HG03439 (cell line): ENCODE measurements around the gene CNOT2.
A peak's percentile ranks its signal among the peaks of the same experiment; 100 is the strongest.
"Not testable (repeated sequence)": the region's sequence is repeated elsewhere in the genome, so short reads cannot be mapped to it uniquely, and the experiment has no call there.

Experiments
- ATAC-seq: cut with Tn5 transposase; IDR thresholded peaks from one replicate; pipeline ENCODE4 v1.9.1; 2021; ENCODE audit warnings: mild to moderate bottlenecking, moderate library complexity; ENCODE audit not compliant: unreplicated experiment

CNOT2 gene

GRCh38 chr12:70304684-70305555, 61.7 kb downstream of the CNOT2 start:
- ATAC-seq: not testable (repeated sequence)

- ATAC-seq: no peak
Observed at GRCh38 chr12:70305794-70306193, 62.6 kb downstream of the CNOT2 start.

- no peak for ATAC-seq
Observed at GRCh38 chr12:70306676-70307075, 63.4 kb downstream of the CNOT2 start.

GRCh38 chr12:70307868-70308267, 64.6 kb downstream of the CNOT2 start:
- no peak for ATAC-seq

DNA sequence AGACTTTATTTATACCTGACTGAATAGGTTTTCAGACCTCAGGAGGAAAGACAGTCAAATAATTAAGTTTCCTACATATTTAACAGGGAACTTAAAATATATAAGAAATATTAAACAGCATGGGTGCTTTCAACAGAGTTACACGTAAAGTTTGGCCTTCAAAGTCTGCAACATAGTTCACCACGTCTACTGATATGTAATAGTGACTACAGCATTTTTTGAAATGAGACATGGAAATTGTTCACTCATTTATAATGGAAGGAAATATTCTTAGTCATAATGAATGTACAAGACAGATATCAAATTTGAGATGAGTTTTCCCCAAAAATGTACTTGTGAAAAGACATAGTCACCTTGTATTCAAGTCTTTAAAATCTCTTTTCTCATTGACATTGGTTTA, 66.1 kb downstream of the CNOT2 start:
- ATAC-seq: no peak

GRCh38 chr12:70314145-70314544, 70.9 kb downstream of the CNOT2 start:
- ATAC-seq: no peak

- ATAC-seq: peak; percentile 97
Observed at GRCh38 chr12:70317781-70318180, 74.5 kb downstream of the CNOT2 start.

GRCh38 chr12:70319605-70320004, 76.4 kb downstream of the CNOT2 start:
- no peak for ATAC-seq

- no peak for ATAC-seq
Observed at GRCh38 chr12:70321191-70321590, 78.0 kb downstream of the CNOT2 start.

DNA sequence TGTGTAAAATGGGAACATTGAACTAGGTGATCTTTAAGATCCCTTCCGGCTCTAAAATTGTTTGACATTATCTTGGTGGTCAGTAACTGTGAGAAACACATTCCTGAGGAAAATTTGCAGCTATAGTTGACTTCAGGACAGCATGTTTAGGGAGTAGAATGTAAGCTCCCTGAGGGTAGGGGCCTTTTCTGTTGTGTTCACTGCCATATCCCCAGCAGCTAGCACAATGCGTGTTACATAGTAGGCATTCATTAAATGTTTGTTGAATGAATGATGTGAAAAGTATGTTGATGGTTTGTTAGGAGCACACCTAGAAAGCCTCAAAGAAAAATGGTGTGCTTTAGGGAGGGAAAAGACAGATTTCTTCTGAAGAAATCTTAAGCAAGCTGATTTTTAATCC, 84.3 kb downstream of the CNOT2 start:
- no peak for ATAC-seq

DNA sequence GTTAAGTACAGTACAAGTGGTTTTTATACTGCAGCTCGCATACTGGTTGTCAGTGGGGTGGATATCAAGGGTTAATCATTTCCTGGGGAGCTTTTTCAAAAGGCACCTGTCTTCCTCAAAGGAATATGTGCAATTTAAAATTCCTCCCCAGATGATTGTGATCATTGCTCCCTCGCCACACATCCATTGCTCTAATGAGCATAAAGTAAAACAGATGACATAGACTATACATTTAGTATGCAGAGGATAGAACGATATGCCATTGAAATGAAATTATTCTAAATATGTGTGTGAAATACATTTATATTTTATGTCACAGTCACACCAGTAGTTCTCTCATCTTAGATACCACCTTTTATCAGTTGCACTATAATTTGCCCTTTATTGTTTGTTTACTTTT, 86.5 kb downstream of the CNOT2 start:
- no peak for ATAC-seq

GRCh38 chr12:70330158-70330557, 86.9 kb downstream of the CNOT2 start:
- no peak for ATAC-seq

- no peak for ATAC-seq
Observed at GRCh38 chr12:70332236-70332635, 89.0 kb downstream of the CNOT2 start.

DNA sequence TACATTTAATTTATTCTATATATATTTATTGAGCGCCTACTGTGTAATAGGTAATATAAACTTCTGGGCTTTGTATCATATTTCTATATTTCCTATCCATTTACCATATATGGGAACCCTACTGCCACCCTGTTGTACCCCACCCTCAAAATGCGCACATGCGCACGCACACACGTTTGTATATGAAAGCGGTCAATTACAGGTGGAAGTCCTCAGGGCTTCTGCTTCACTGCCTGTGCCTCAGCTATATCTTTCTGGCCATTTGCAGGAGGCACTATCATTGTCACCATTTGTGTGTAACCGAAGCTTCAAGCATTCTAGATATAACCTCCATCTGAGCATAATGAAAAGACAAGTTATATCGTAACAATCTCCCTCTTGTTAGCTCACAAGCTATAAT, 91.5 kb downstream of the CNOT2 start:
- ATAC-seq: no peak

- ATAC-seq: no peak
Observed at GRCh38 chr12:70338531-70338930, 95.3 kb downstream of the CNOT2 start.

- ATAC-seq: no peak
Observed at GRCh38 chr12:70351076-70351475, 107.8 kb downstream of the CNOT2 start.

DNA sequence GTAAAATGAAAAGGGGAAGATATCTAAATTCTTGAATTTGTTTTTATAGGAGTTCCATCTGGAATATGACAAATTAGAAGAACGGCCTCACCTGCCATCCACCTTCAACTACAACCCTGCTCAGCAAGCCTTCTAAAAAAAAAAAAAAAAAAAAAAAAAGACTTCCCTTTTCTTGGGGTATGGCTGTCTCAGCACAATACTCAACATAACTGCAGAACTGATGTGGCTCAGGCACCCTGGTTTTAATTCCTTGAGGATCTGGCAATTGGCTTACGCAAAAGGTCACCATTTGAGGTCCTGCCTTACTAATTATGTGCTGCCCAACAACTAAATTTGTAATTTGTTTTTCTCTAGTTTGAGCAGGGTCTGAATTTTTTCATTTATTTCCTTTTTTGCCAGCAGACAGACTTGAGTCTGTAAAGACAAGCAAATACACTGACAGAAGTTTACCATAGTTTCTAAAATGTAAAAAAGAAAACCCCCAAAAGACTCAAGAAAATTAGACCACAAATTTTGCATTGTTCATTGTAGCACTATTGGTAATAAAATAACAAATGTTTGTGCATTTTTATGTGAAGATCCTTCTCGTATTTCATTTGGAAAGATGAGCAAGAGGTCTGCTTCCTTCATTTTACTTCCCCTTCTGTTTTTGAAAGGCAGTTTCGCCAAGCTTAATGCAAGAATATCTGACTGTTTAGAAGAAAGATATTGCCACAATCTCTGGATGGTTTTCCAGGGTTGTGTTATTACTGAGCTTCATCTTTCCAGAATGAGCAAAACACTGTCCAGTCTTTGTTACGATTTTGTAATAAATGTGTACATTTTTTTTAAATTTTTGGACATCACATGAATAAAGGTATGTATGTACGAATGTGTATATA, 110.8 kb downstream of the CNOT2 start:
- no peak for ATAC-seq

- no peak for ATAC-seq
Observed at GRCh38 chr12:70354787-70355186, 111.6 kb downstream of the CNOT2 start.

- ATAC-seq: no peak
Observed at GRCh38 chr12:70355972-70356371, 112.7 kb downstream of the CNOT2 start.

DNA sequence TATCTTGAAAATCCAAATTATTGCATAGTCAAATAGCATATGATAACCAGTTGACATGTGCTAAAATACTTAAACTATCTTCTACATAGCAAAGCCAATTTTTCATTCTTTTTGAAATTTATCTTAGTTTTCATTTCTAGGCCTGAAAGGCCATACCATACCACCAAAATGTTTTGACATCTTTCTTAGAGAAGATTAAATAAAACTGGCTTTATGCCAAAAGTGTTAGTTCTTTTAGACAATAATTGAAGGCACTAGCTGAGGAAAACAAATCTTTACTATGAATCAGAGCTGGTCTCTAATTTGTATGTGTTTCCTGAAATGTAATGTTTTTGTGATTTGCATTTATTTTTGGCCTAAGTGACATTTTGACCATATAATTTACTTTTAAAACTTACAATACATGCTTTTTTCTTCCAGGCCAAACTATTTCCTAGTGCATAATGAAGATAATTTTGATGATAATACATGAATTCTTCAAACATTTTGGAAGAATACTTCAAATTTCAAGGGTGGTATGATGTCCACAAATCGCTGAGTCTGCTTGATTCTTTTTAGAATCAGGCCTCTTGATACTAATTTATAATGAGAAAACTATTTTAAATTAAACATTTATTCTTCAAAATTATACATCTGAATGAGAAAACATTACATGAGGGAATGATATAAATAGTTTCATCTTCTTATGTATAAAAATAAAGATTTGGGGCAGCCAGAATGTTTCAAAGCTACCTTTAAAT, 116.4 kb downstream of the CNOT2 start:
- ATAC-seq: no peak

DNA sequence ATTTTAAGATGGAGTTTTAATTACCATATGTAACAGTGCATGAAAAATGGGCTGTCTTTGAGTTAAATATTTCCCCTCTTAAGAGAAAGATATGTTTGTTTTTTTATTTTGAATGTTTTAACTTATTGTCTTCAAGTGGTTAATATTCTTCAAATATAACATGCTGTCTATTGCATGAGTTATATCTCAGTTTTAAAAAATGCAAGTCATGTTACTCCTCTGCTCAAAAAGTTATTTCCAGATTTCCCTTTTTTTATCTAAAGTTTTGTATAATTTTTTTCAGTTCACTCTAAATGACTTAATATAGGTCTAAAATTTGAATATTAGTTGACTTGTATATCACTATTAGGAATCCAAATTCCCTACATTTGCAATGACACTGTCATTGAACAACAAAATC, 117.0 kb downstream of the CNOT2 start:
- ATAC-seq: no peak
